Measurements from ENCODE around the gene TMED10. TPM values are rescaled to one million over a fixed set of nuclear protein-coding genes. Genes with fewer than 3 reads are reported as not detected.
"Not testable (repeated sequence)": the region's sequence is repeated elsewhere in the genome, so short reads cannot be mapped to it uniquely, and the experiment has no call there.

TMED10 gene
- total RNA-seq, 1 experiment from 2014 or later, result 322 TPM

GRCh38 chr14:75191100-75191499, 14.7 kb upstream of the TMED10 start:
- DNase-seq (ENCODE audit: low read depth), result no peak

GRCh38 chr14:75190023-75190422, 13.6 kb upstream of the TMED10 start:
- no peak for DNase-seq (ENCODE audit: low read depth)

GRCh38 chr14:75188520-75189268, 12.3 kb upstream of the TMED10 start:
- no peak for DNase-seq (ENCODE audit: low read depth)

GRCh38 chr14:75188086-75188485, 11.7 kb upstream of the TMED10 start:
- no peak for DNase-seq (ENCODE audit: low read depth)

- no peak for DNase-seq (ENCODE audit: low read depth)
Observed at GRCh38 chr14:75186953-75187352, 10.5 kb upstream of the TMED10 start.

- no peak for DNase-seq (ENCODE audit: low read depth)
Observed at GRCh38 chr14:75185251-75186040, 9.0 kb upstream of the TMED10 start.

GRCh38 chr14:75184492-75184891, 8.1 kb upstream of the TMED10 start:
- peak; percentile 50 for DNase-seq (ENCODE audit: low read depth)

GRCh38 chr14:75184039-75184438, 7.6 kb upstream of the TMED10 start:
- DNase-seq (ENCODE audit: low read depth), result no peak

- DNase-seq (ENCODE audit: low read depth), result no peak
Observed at GRCh38 chr14:75183225-75183624, 6.8 kb upstream of the TMED10 start.

- DNase-seq (ENCODE audit: low read depth), result peak; percentile 78
Observed at GRCh38 chr14:75182821-75183220, 6.4 kb upstream of the TMED10 start.

- not testable (repeated sequence) for DNase-seq (ENCODE audit: low read depth)
Observed at GRCh38 chr14:75182163-75182562, 5.8 kb upstream of the TMED10 start.

GRCh38 chr14:75181293-75182062, 5.1 kb upstream of the TMED10 start:
- no peak for DNase-seq (ENCODE audit: low read depth)

- DNase-seq (ENCODE audit: low read depth), result peak; percentile 47
Observed at GRCh38 chr14:75175677-75176141, 703 bp downstream of the TMED10 start.

GRCh38 chr14:75174066-75174465, 2.3 kb downstream of the TMED10 start:
- no peak for DNase-seq (ENCODE audit: low read depth)

GRCh38 chr14:75170772-75171171, 5.6 kb downstream of the TMED10 start:
- no peak for DNase-seq (ENCODE audit: low read depth)

- DNase-seq (ENCODE audit: low read depth), result no peak
Observed at GRCh38 chr14:75168586-75169335, 7.7 kb downstream of the TMED10 start.

GRCh38 chr14:75167325-75167724, 9.1 kb downstream of the TMED10 start:
- DNase-seq (ENCODE audit: low read depth), result no peak

- no peak for DNase-seq (ENCODE audit: low read depth)
Observed at GRCh38 chr14:75165586-75166391, 10.6 kb downstream of the TMED10 start.

GRCh38 chr14:75164809-75165208, 11.6 kb downstream of the TMED10 start:
- DNase-seq (ENCODE audit: low read depth), result no peak

- DNase-seq (ENCODE audit: low read depth), result no peak
Observed at GRCh38 chr14:75163677-75164076, 12.7 kb downstream of the TMED10 start.
